G401.6 (cell line): ENCODE data around the gene ZNF891.
A peak's percentile ranks its signal among the peaks of the same experiment; 100 is the strongest.

ENCODE experiments used
- FAIRE-seq: peaks from 2 replicates; lab custom pipeline; 2012; peaks lifted over from hg19 to GRCh38; lab: Jason Lieb, UNC

The ZNF891 gene

GRCh38 chr12:133130038-133130807, at the start of gene ZNF891, which contains the start of gene ZNF10:
ZNF891 (minus strand) TSS chr12:133130274; CDS start chr12:133121918, 8,356 bp downstream.
ZNF10 (plus strand) TSS chr12:133130627; CDS start chr12:133144493, 13,866 bp downstream.
- FAIRE-seq = peak; percentile 31

DNA sequence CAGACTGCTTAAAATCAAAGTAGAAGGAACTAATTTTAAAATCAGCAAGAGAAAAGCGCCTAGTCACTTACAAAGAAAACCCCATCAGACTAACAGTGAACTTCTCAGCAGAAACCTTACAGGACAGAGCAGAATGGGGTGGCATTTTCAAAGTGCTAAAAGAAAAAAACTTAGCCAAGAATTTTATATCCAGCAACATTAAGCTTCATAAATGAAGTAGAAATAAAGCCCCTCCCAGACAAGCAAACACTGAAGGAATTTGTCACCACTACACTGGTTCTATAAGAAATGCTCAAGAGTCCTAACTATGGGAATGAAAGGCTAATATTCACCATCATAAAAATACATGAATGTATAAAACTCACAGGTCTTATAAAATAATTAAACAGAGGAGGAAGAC, 44.8 kb upstream of the ZNF891 start:
- FAIRE-seq = no peak

- no peak for FAIRE-seq
Observed at GRCh38 chr12:133172491-133172890, 42.4 kb upstream of the ZNF891 start.

GRCh38 chr12:133165776-133166175, 35.7 kb upstream of the ZNF891 start:
- FAIRE-seq = no peak

DNA sequence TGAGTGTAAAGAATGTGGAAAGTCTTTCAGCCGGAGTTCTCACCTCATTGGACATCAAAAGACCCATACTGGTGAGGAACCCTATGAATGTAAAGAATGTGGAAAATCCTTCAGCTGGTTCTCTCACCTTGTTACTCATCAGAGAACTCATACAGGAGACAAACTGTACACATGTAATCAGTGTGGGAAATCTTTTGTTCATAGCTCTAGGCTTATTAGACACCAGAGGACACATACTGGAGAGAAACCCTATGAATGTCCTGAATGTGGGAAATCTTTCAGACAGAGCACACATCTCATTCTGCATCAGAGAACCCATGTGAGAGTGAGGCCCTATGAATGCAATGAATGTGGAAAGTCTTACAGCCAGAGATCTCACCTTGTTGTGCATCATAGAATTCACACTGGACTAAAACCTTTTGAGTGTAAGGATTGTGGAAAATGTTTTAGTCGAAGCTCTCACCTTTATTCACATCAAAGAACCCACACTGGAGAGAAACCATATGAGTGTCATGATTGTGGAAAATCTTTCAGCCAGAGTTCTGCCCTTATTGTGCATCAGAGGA, 26.1 kb upstream of the ZNF891 start:
- no peak for FAIRE-seq

DNA sequence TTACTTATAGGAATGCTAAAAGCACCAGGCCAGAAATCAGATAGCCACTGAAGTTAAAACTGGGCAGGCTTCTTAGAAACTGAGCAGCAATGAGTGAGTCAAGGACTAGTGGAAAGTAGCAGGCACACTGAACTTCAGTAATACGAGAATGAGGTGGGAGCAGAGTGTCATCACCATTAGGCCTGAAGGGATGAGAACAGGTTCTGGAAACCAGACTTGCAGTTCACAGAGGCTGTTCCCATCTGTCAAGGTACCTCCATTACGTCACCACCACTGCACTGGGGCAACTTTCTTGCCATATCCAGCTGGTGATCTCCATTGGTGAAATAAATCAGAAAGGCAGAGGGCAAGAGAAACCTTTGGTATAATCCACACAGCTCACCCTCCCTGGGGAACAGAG, 15.9 kb upstream of the ZNF891 start:
- no peak for FAIRE-seq

DNA sequence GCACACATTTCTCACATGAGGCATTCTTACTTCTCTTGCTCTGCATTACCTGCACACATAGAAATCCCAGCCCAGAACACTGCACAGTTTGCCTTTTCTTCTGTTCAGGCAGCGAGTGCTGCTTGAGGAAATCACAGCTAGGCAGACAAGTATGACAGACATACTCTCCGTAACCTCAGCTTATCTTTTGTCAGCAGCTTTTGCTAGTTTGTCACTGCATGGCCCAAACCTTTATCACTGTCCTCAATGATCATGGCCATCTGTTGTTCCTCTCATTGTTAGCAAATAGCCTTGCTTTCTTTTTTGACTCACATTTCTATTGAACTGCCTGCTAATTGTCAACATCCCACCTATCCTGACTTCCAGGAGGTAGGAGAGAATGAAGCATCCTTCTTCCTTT, 5.7 kb upstream of the ZNF891 start:
- FAIRE-seq = no peak

- no peak for FAIRE-seq
Observed at GRCh38 chr12:133130808-133131128, 694 bp upstream of the ZNF891 start.

DNA sequence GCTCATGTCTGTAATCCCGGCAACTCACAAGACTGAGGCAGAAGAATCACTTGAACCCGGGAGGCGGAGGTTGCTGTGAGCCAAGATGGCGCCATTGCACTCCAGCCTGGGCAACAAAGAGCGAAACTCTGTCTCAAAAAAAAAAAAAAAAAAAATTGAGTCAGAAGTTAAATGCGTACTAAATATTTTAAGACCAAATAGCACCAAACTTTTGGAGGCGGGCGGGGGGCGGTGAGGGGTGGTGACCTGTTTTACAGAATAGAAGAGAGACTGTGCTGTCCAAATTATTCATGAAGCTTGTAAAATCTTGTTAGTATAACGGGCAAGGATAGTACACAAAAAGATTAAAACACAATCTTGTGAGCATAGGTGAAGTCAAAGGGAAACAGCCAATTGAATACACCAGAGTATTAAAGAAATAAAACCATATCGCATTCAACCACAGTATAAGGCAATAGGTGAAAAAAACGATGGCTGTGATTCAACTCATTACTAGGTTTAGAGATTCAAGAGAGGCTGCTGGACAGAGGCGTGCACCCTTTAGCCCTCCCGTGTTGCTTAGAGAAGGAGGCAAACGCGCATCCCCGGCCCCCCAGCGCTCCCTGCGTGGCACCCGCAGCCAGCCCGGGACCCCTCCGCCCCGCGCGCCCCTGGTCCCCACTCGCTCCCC, 571 bp downstream of the ZNF891 start:
- no peak for FAIRE-seq

DNA sequence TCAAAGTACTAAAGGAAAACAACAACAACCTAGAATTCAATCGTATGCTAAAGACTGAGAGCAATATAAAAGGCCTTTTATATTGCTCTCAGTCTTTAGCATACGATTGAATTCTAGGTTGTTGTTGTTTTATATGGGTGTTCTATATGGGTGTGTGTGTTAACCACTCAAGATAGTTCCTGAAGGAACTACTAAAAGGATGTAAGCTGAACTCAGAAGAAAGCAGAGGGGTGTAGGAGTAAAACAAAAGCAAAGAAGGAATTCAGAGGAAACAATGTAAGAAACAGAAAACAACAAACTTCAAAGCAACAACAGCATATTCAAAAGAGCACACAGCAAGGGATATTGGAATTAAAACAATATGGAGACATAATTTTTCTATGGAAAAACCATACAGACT, 5.4 kb downstream of the ZNF891 start:
- no peak for FAIRE-seq

- no peak for FAIRE-seq
Observed at GRCh38 chr12:133120385-133121191, 9.5 kb downstream of the ZNF891 start.

DNA sequence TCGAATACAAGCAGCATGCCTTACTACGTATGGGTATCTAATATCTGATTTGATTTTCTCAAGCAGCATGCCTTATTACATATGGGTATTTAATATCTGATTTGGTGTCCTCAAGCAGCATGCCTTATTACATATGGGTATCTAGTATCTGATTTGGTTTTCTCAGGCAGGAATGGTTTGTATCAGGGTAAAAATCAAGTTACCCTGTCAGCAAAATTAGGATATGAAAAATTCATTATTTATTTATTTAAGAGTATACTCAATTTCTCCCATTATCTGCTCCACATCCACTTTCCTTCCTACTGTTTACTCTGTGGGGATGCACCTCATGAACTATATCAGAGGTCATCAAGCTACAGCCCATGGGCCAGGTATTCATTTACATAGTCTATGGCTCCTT, 21.9 kb downstream of the ZNF891 start:
- FAIRE-seq = no peak

- no peak for FAIRE-seq
Observed at GRCh38 chr12:133107121-133107520, 23.0 kb downstream of the ZNF891 start.

DNA sequence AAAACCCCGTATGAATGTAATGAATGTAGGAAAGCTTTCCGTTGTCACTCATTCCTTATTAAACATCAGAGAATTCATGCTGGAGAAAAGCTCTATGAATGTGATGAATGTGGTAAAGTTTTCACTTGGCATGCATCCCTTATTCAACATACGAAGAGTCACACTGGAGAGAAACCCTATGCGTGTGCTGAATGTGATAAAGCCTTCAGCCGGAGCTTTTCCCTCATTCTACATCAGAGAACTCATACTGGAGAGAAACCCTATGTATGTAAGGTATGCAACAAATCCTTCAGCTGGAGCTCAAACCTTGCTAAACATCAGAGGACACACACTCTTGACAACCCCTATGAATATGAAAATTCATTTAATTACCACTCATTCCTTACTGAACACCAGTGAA, 23.8 kb downstream of the ZNF891 start:
- no peak for FAIRE-seq

GRCh38 chr12:133105620-133106019, 24.5 kb downstream of the ZNF891 start:
- no peak for FAIRE-seq

DNA sequence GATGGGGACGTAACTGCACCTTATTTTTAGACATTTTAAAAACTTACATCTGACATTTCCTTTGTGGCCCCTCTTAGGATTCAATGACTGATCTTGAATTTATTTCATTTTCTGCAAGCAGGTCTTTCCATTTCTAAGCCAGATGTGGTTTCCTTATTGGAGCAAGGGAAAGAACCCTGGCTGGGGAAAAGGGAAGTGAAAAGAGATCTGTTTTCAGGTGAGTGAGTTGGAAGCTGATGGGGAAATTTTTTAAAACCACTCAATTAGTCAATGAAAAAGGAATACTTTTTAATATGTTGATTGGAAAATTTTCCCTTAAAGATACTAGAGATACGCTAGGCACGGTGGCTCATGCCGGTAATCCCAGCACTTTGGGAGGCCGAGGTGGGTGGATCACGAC, 46.7 kb downstream of the ZNF891 start:
- no peak for FAIRE-seq

DNA sequence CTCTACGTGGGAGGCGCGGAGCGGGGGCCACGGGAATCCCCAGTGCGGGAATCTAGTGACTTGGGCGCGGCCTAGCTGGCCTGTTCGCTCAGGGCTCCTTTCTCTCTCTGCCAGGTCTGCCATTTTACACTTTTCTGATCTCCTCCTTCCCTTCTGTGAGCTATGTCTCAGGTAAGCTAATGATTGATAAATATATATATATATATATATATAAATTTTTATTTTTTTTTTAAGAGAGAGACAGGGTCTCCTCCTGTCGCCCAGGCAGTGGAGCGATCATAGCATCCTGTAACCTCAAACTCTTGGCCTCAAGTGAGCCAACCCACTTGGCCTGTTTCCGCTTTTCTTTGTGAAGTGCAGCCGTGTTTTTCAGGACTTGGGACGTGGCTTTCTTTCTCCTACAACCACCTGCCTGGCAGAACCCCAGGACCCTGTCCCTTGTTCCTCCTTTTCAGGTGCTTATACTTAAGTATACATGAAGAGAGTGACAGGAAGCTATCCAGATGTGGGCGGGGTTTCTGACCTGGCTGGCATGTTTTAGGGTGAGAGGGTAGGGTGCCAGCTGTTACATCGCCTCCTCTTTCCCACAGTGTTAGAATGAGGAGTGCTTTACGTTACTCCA, 48.8 kb downstream of the ZNF891 start:
- no peak for FAIRE-seq

- FAIRE-seq = peak; percentile 53
Observed at GRCh38 chr12:133080368-133081158, 49.5 kb downstream of the ZNF891 start, which contains the start of gene ZNF140. ZNF140 (plus strand) TSS chr12:133080923; CDS start chr12:133081321, 398 bp downstream.

- peak; percentile 97 for FAIRE-seq
Observed at GRCh38 chr12:133080026-133080367, 50.1 kb downstream of the ZNF891 start.

- FAIRE-seq = no peak
Observed at GRCh38 chr12:133073836-133074235, 56.2 kb downstream of the ZNF891 start.

GRCh38 chr12:133063556-133063955, 66.5 kb downstream of the ZNF891 start:
- no peak for FAIRE-seq
